Panc1 (cell line): Measurements from ENCODE around the gene CDC37. TPM values are rescaled to one million over a fixed set of nuclear protein-coding genes. Genes with fewer than 3 reads are reported as not detected.

Experiments used
- ATAC-seq: fragments of 200-7000 bp; cut with Tn5 transposase; 2 replicates; pipeline ENCODE4 v1.9.1; 2020; ENCODE audit warnings: mild to moderate bottlenecking, moderate library complexity
- Bru-seq: library from RNA; stranded (reverse); fragments of 400-500 nt; gene quantifications from one replicate; lab custom pipeline; 2021; lab: Mats Ljungman, UMichigan
- BruChase-seq, 2 experiments: library from RNA; stranded (reverse); fragments of 400-500 nt; gene quantifications; one replicate each; lab custom pipeline; 2021; lab: Mats Ljungman, UMichigan
- BruUV-seq: library from RNA; stranded (reverse); fragments of 400-500 nt; replicated peaks from 2 replicates; lab custom pipeline; 2021; lab: Mats Ljungman, UMichigan
- CTCF ChIA-PET: fragments of 300-600 bp; sonication (Branson Sonifier 250); formaldehyde crosslinking; loops from one replicate; lab custom pipeline; 2022; ENCODE audit warnings: antibody characterized with exemption; lab: Charles Lee
- POLR2A ChIA-PET: fragments of 300-600 bp; sonication (Branson Sonifier 250); formaldehyde crosslinking; loops from one replicate; lab custom pipeline; 2022; ENCODE audit warnings: antibody characterized with exemption; lab: Charles Lee
- DNase-seq: peaks from one replicate; pipeline ENCODE4 v3.0.0-alpha.2; 2010; ENCODE audit warnings: low read depth, low spot score
- H3K27ac ChIP-seq: 2 replicates; pipeline ENCODE4 v1.5.1; 2011; ENCODE audit warnings: mild to moderate bottlenecking, low read length, inconsistent platforms
- H3K27me3 ChIP-seq: fragments of 200-500 bp; sonication (Bioruptor generic); 2 replicates; pipeline ENCODE4 v1.6.0; 2014; ENCODE audit warnings: low read length, inconsistent platforms; ENCODE audit not compliant: control insufficient read depth, insufficient read depth
- H3K36me3 ChIP-seq: fragments of 200-500 bp; sonication (Bioruptor generic); 2 replicates; pipeline ENCODE4 v1.5.1; 2014; ENCODE audit warnings: inconsistent platforms, mild to moderate bottlenecking, low read length, moderate library complexity; ENCODE audit not compliant: control insufficient read depth, insufficient read depth
- H3K4me1 ChIP-seq: 2 replicates; pipeline ENCODE4 v1.5.1; 2011; ENCODE audit warnings: inconsistent platforms, mild to moderate bottlenecking, low read length, moderate library complexity; ENCODE audit not compliant: control insufficient read depth, insufficient read depth
- H3K4me3 ChIP-seq, 2 experiments: 2 replicates each; pipeline ENCODE4 v1.5.1; 2011 to 2012; ENCODE audit warnings: low read depth in 2 of 2, low read length in 2 of 2, mild to moderate bottlenecking in 2 of 2, inconsistent platforms in 1 of 2, moderate library complexity in 1 of 2
- H3K9me3 ChIP-seq: fragments of 200-500 bp; sonication (Bioruptor generic); 2 replicates; pipeline ENCODE4 v1.5.1; 2014; ENCODE audit warnings: low read depth, mild to moderate bottlenecking, inconsistent platforms, low read length, moderate library complexity; ENCODE audit not compliant: control insufficient read depth, insufficient read depth
- CTCF ChIP-seq: fragments of 450-650 bp; IDR thresholded peaks from 2 replicates; pipeline ENCODE4 v1.5.1; 2017; ENCODE audit warnings: mild to moderate bottlenecking
- POLR2AphosphoS5 ChIP-seq: IDR thresholded peaks from 2 replicates; pipeline ENCODE4 v1.6.1; 2012; ENCODE audit warnings: mild to moderate bottlenecking, low read depth, low read length, moderate library complexity
- REST ChIP-seq, 2 experiments: IDR thresholded peaks; 2 replicates each; pipeline ENCODE4 v1.6.1; 2011 to 2012; ENCODE audit warnings: low read depth in 2 of 2, control low read depth in 1 of 2, low read length in 1 of 2, mild to moderate bottlenecking in 1 of 2, moderate library complexity in 1 of 2; ENCODE audit not compliant: insufficient read depth in 1 of 2
- SIN3A ChIP-seq: IDR thresholded peaks from 2 replicates; pipeline ENCODE4 v1.6.1; 2012; ENCODE audit warnings: low read depth, mild to moderate bottlenecking, low read length, moderate library complexity, borderline replicate concordance; ENCODE audit not compliant: insufficient read depth
- TCF7L2 ChIP-seq: IDR thresholded peaks from 2 replicates; pipeline ENCODE4 v1.6.1; 2011; ENCODE audit warnings: mild to moderate bottlenecking, low read depth, low read length, inconsistent platforms
- in situ Hi-C: cut with HindIII; loops from 2 replicates; pipeline ENCODE4 v1.10.0; 2016; ENCODE audit warnings: low sequenced_read_pairs, low pct_unique_long_range_greater_than_20kb
- intact Hi-C: fragments of 100-400 bp; cut with micrococcal nuclease; formaldehyde crosslinking; loops from one replicate; pipeline ENCODE4 v1.10.0; 2022; ENCODE audit not compliant: unreplicated experiment
- long read RNA-seq: library from polyadenylated mRNA; unstranded; transcript quantifications from one replicate; pipeline ENCODE4 v2.0.0, GENCODE V29; 2021; ENCODE audit not compliant: unreplicated experiment
- polyA plus RNA-seq: library from polyadenylated mRNA; unstranded; fragments of >200 nt; gene quantifications from one replicate; pipeline ENCODE4 v1.2.1, GENCODE V29; 2012; ENCODE audit warnings: missing spikeins; ENCODE audit not compliant: insufficient read length
- total RNA-seq: library from RNA; stranded (reverse); gene quantifications from one replicate; pipeline ENCODE4 v1.2.1, GENCODE V29; 2021; ENCODE audit not compliant: unreplicated experiment

Gene CDC37
- total RNA-seq (162 TPM), Bru-seq, nascent RNA (percentile 80 among the genes with signal in this experiment), BruChase-seq, experiment 1, labeled RNA remaining after a 2-hour chase (percentile 78 among the genes with signal in this experiment), BruChase-seq, experiment 2, labeled RNA remaining after a 6-hour chase (percentile 88 among the genes with signal in this experiment)
- 300 TPM for polyA plus RNA-seq
- long read RNA-seq, transcript CDC37-209 (7 exons, 1,377 nt), result minor isoform, 29 of 361 reads
- long read RNA-seq, transcript CDC37-201 (8 exons, 1,608 nt), result major isoform, 141 of 361 reads
- long read RNA-seq, partial matches to known transcripts, result 42 of 361 reads
- long read RNA-seq, other reads (novel, unspliced or antisense), result 149 of 361 reads

- ChIA-PET CTCF (interaction anchor here (0.6 to 1.2 kb wide), 8 partner anchors 15 to 244 kb away, joined by 3 to 12 read pairs (median 6); no protein-coding TSS in a partner anchor), POLR2A (interaction anchor here (0.6 kb wide), 2 partner anchors 21 to 136 kb away, joined by 4 read pairs; no protein-coding TSS in a partner anchor)
- TF ChIP-seq SIN3A, result peak; percentile 100
- TF ChIP-seq CTCF, result no peak
- TF ChIP-seq TCF7L2, result no peak
- no peak for TF ChIP-seq REST (IDR thresholded peaks at IDR 0.05; ENCODE audit: insufficient read depth in 1 of 2, low read depth in 2 of 2, low read length in 1 of 2)
- peak; percentile 85 for TF ChIP-seq POLR2AphosphoS5
Observed at GRCh38 chr19:10403137-10404021, at the start of gene CDC37. Gene CDC37 (minus strand): TSS chr19:10403542. CDS start chr19:10403479, 63 bp downstream.

GRCh38 chr19:10450853-10451609 lies 47.7 kb upstream of the CDC37 start:
- ChIA-PET CTCF (interaction anchor here (1.1 kb wide), 1 partner anchor 25 kb away, joined by 4 read pairs; no protein-coding TSS in a partner anchor), POLR2A (no interaction called here)
- H3K9me3 ChIP-seq, result no peaks in the 10 kb centered on the region
- no peaks in the 10 kb centered on the region for H3K36me3 ChIP-seq
- H3K4me1 ChIP-seq, result no peaks in the 10 kb centered on the region
- intact Hi-C loops (no loop called here), in situ Hi-C loops (no loop called here)
- ATAC-seq (peak; percentile 82), DNase-seq (no peak)
- no peak overlapping the region for H3K4me3 ChIP-seq
- no peak overlapping the region for H3K27ac ChIP-seq
- H3K27me3 ChIP-seq, result no peaks in the 10 kb centered on the region
- no TSS peak for BruUV-seq
- TF ChIP-seq SIN3A (no peak), CTCF (no peak), POLR2AphosphoS5 (no peak), REST (IDR thresholded peaks at IDR 0.05; ENCODE audit: insufficient read depth in 1 of 2, low read depth in 2 of 2, low read length in 1 of 2) (no peak), TCF7L2 (no peak)

More at GRCh38 chr19:10403137-10404021, at the start of gene CDC37:
- intact Hi-C loops (no loop called here), in situ Hi-C loops (no loop called here)
- BruUV-seq, result TSS peak; percentile 77
- H3K4me1 ChIP-seq, result peaks cover 9% of the 10 kb centered on the region; the same call in 1 of the 2 replicates
- peak; percentile 73 for DNase-seq
- H3K36me3 ChIP-seq, result peaks cover 2% of the 10 kb centered on the region
- H3K27me3 ChIP-seq, result no peaks in the 10 kb centered on the region
- peak within 1 kb of the TSS; percentile 94 for H3K27ac ChIP-seq
- H3K4me3 ChIP-seq, result peak within 1 kb of the TSS; percentile 79 to 99
- H3K9me3 ChIP-seq, result no peaks in the 10 kb centered on the region
- ATAC-seq, result peak; percentile 94
